ENCODE results near the gene NPPA.

Gene NPPA

GRCh38 chr1:11860587-11860986, 13.0 kb upstream of the NPPA start:
- H3K9me3 ChIP-seq (ENCODE audit: control insufficient read depth, insufficient read depth, low read length), result no peaks in the 10 kb centered on the region
- no peak overlapping the region for H3K9ac ChIP-seq (ENCODE audit: low read depth, low read length)
- H3K36me3 ChIP-seq (ENCODE audit: insufficient read depth, low read length), result no peaks in the 10 kb centered on the region
- H3K4me1 ChIP-seq (ENCODE audit: insufficient read depth, low read length), result no peaks in the 10 kb centered on the region

- Histone ChIP-seq H3K36me3 (ENCODE audit: insufficient read depth, low read length) (no peaks in the 10 kb centered on the region), H3K9me3 (ENCODE audit: control insufficient read depth, insufficient read depth, low read length) (no peaks in the 10 kb centered on the region), H3K9ac (ENCODE audit: low read depth, low read length) (no peak overlapping the region), H3K4me1 (ENCODE audit: insufficient read depth, low read length) (no peaks in the 10 kb centered on the region)
Observed at GRCh38 chr1:11860083-11860482, 12.5 kb upstream of the NPPA start.

GRCh38 chr1:11858968-11859871, 11.6 kb upstream of the NPPA start:
- Histone ChIP-seq H3K9me3 (ENCODE audit: control insufficient read depth, insufficient read depth, low read length) (no peaks in the 10 kb centered on the region), H3K4me1 (ENCODE audit: insufficient read depth, low read length) (no peaks in the 10 kb centered on the region), H3K9ac (ENCODE audit: low read depth, low read length) (peak overlapping the region; percentile 19; the same call in 1 of the 2 replicates), H3K36me3 (ENCODE audit: insufficient read depth, low read length) (no peaks in the 10 kb centered on the region)

GRCh38 chr1:11858613-11858967, 11.0 kb upstream of the NPPA start, which contains the start of gene NPPB:
Gene NPPB (minus strand): TSS chr1:11858945. CDS start chr1:11858833, 112 bp downstream.
- Histone ChIP-seq H3K9me3 (ENCODE audit: control insufficient read depth, insufficient read depth, low read length) (no peaks in the 10 kb centered on the region), H3K9ac (ENCODE audit: low read depth, low read length) (peak within 1 kb of the TSS; percentile 19; the same call in 1 of the 2 replicates), H3K4me1 (ENCODE audit: insufficient read depth, low read length) (no peaks in the 10 kb centered on the region), H3K36me3 (ENCODE audit: insufficient read depth, low read length) (no peaks in the 10 kb centered on the region)

GRCh38 chr1:11858158-11858557, 10.6 kb upstream of the NPPA start:
- Histone ChIP-seq H3K9ac (ENCODE audit: low read depth, low read length) (0 out of 2 replicates have a peak overlapping the region, but pooled peaks have one; percentile 2), H3K36me3 (ENCODE audit: insufficient read depth, low read length) (no peaks in the 10 kb centered on the region), H3K4me1 (ENCODE audit: insufficient read depth, low read length) (no peaks in the 10 kb centered on the region), H3K9me3 (ENCODE audit: control insufficient read depth, insufficient read depth, low read length) (no peaks in the 10 kb centered on the region)

DNA sequence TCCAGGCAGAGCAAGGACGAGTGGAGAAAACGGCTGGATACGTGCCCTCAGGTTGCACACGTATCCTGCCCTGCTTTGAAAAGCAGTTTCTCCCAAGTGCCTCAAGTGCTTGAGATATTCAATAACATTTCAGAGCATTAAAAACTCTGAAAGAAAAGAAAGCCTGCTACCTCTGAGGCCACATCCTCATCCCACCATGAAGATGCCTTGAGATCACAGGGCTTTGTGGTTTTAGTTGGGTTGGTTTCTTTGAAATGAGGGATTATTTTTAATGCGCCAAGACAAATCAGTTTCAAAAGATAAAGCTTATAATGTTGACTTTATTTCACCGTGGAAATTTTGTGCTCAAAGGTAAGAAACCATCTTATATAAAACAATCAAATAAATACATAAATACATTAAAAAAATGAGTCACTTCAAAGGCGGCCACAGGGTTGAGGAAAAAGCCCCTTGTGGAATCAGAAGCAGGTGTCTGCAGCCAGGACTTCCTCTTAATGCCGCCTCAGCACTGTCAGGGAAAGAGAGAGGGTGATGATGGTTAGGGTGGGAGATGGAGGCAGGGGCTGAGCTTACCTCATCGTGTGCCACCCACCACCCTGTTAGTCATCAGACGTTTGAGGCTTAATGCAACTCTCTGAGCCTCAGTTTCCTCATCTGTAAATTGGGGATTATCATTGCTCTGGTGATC, 9.7 kb upstream of the NPPA start:
- Histone ChIP-seq H3K36me3 (ENCODE audit: insufficient read depth, low read length) (no peaks in the 10 kb centered on the region), H3K9ac (ENCODE audit: low read depth, low read length) (no peak overlapping the region), H3K9me3 (ENCODE audit: control insufficient read depth, insufficient read depth, low read length) (no peaks in the 10 kb centered on the region), H3K4me1 (ENCODE audit: insufficient read depth, low read length) (no peaks in the 10 kb centered on the region)

DNA sequence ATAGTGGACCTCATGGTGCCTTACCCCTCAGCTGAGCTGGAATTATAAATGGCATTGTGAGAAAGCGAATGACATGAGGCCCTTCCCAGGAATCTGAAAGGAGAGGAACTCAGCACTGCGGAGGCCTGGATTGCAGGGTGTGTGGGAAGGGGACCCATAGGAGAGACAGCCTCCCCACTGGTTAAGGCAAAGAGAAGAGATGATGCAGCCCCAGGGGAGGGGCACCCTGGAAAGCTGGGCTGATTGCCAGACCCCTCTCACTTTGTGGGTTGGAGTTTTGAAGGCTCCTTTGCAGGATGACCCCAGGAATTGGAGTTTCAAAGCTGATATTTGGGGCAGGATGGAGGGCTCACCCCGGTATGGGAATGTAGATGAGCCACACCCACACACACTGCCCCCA, 9.1 kb upstream of the NPPA start:
- no peaks in the 10 kb centered on the region for H3K36me3 ChIP-seq (ENCODE audit: insufficient read depth, low read length)
- H3K9me3 ChIP-seq (ENCODE audit: control insufficient read depth, insufficient read depth, low read length), result no peaks in the 10 kb centered on the region
- no peaks in the 10 kb centered on the region for H3K4me1 ChIP-seq (ENCODE audit: insufficient read depth, low read length)
- no peak overlapping the region for H3K9ac ChIP-seq (ENCODE audit: low read depth, low read length)

DNA sequence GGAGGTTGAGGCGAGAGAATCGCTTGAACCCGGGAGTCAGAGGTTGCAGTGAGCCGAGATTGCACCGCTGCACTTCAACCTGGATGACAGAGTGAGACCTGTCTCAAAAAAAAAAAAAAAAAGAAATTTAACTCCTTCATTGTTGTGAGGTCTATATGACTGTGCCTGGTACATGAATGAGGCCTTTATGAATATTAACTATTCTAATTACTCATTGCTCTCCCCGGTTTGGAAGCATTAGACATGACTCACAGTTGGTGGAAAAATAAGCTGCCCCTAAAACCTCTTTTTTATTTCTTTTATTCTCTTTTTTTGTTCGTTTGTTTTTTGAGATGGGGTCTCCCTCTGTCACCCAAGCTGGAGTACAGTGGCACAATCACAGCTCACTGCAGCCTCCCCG, 7.8 kb upstream of the NPPA start:
- no peaks in the 10 kb centered on the region for H3K9me3 ChIP-seq (ENCODE audit: control insufficient read depth, insufficient read depth, low read length)

DNA sequence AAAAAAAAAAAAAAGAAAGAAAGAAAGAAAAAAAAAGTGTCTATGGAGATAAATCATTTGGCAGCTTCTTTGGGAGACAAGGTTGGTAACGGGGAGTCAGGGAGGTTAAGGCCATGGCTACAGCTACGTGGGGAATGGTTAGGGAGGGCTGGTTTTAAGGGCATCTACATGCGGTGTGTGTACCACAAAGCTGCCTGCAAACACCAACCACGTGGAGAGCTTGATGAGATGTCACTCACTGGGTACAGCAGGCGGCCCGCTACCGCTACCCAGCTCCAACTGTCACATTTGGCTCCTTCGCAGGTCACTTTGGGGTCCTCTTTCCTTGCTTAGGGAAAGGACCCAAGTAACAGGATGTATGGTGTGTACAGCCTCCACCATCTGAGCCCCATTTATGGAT, 6.9 kb upstream of the NPPA start:
- no peaks in the 10 kb centered on the region for H3K9me3 ChIP-seq (ENCODE audit: control insufficient read depth, insufficient read depth, low read length)
- H3K9ac ChIP-seq (ENCODE audit: low read depth, low read length), result no peak overlapping the region
- no peaks in the 10 kb centered on the region for H3K4me1 ChIP-seq (ENCODE audit: insufficient read depth, low read length)
- H3K36me3 ChIP-seq (ENCODE audit: insufficient read depth, low read length), result no peaks in the 10 kb centered on the region

More for the DNA sequence above, 7.8 kb upstream of the NPPA start:
- H3K4me1 ChIP-seq (ENCODE audit: insufficient read depth, low read length), result no peaks in the 10 kb centered on the region
- H3K36me3 ChIP-seq (ENCODE audit: insufficient read depth, low read length), result no peaks in the 10 kb centered on the region
- no peak overlapping the region for H3K9ac ChIP-seq (ENCODE audit: low read depth, low read length)

DNA sequence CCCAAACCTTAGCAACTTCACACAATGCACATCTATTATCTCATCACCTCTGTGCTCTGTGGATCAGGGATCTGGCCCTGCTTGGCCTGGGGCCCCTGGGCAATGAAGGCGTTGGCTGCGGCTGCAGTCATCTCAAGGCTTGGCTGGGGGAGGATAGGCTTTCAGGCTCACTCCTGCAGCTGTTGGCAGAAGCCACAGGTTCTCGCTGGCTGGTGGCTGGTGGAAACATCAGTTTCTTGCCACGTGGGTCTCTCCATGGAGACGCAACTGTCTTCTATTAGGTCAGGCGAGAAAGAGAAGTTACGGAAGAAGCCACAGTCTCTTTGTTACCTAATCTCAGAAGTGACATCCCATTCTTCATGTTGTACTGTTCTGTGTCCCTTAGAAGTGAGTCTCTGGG, 3.6 kb upstream of the NPPA start:
- Histone ChIP-seq H3K36me3 (ENCODE audit: insufficient read depth, low read length) (no peaks in the 10 kb centered on the region), H3K9ac (ENCODE audit: low read depth, low read length) (no peak overlapping the region), H3K4me1 (ENCODE audit: insufficient read depth, low read length) (no peaks in the 10 kb centered on the region), H3K9me3 (ENCODE audit: control insufficient read depth, insufficient read depth, low read length) (no peaks in the 10 kb centered on the region)

DNA sequence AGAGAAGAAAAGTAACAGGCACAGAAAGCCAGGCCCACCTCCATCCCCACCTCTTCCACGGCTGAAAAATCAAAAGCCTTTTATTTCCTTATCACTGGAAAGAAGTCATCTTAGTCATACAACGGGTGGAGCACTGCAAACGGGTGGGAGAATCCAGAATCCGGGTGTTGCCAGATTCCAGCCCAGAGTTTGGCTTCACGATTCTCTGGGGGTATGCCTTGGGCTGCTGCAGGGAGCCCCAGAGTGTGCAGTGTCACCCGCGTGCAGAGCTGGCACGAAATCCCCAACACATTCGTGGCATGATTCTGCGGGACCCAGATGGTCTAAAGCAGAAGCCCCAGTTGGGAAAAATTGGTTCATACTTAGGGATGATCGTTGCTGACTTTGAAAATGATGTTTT, 2.6 kb upstream of the NPPA start:
- Histone ChIP-seq H3K9ac (ENCODE audit: low read depth, low read length) (no peak overlapping the region), H3K4me1 (ENCODE audit: insufficient read depth, low read length) (no peaks in the 10 kb centered on the region), H3K36me3 (ENCODE audit: insufficient read depth, low read length) (no peaks in the 10 kb centered on the region), H3K9me3 (ENCODE audit: control insufficient read depth, insufficient read depth, low read length) (no peaks in the 10 kb centered on the region)

DNA sequence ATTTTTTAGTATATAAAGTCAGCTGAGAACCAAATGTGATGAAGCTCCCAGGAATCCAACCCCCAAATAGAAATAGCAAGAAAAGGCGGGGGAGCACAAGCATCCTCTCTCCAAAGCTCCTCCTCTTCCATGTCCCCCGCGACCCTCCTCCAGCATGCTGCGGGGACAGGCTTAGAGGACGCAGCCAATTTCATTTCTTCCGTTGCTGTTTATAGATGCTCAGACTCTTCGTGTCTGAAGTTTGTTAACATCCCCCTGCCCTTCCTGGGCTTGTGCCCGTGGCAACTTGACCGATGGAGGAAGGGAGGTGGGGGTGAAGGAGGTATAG, 754 bp upstream of the NPPA start:
- Histone ChIP-seq H3K4me1 (ENCODE audit: insufficient read depth, low read length) (no peaks in the 10 kb centered on the region), H3K9ac (ENCODE audit: low read depth, low read length) (no peak overlapping the region), H3K36me3 (ENCODE audit: insufficient read depth, low read length) (no peaks in the 10 kb centered on the region; the same call in 1 of the 2 replicates), H3K9me3 (ENCODE audit: control insufficient read depth, insufficient read depth, low read length) (no peaks in the 10 kb centered on the region)

DNA sequence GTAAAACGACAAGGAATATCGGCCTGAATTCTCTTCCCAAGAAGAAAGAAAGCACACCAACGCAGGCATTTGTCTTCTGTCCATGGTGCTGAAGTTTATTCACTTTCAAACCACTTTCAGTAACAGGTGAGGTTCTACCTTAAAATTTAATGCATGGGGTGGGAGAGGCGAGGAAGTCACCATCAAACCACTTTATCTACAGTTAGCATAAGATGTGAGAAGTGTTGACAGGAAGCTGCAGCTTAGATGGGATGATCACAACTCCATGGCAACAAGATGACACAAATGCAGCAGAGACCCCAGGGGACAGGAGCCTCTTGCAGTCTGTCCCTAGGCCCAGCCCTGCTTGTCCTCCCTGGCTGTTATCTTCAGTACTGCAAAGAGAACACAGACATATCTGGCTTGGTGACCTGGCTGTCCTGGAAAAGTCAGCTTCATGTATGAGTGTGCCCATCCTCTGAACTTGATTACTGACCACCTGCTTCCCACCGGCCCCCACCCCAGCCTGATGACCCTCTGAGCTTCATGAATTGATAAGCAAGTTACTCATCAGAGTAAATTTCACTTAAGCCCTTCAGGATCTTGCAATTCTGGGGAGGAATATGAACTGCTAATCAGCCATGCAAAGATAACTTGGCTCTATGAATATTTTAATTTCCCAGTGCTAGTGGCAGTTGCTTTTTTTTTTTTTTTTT, 1.8 kb downstream of the NPPA start:
- H3K9me3 ChIP-seq (ENCODE audit: control insufficient read depth, insufficient read depth, low read length), result no peaks in the 10 kb centered on the region
- peaks cover 17% of the 10 kb centered on the region; the same call in 1 of the 2 replicates for H3K36me3 ChIP-seq (ENCODE audit: insufficient read depth, low read length)
- H3K4me1 ChIP-seq (ENCODE audit: insufficient read depth, low read length), result no peaks in the 10 kb centered on the region
- no peak overlapping the region for H3K9ac ChIP-seq (ENCODE audit: low read depth, low read length)

- Histone ChIP-seq H3K9me3 (ENCODE audit: control insufficient read depth, insufficient read depth, low read length) (no peaks in the 10 kb centered on the region), H3K36me3 (ENCODE audit: insufficient read depth, low read length) (peaks cover 35% of the 10 kb centered on the region; the same call in 1 of the 2 replicates), H3K4me1 (ENCODE audit: insufficient read depth, low read length) (no peaks in the 10 kb centered on the region), H3K9ac (ENCODE audit: low read depth, low read length) (no peak overlapping the region)
Observed at GRCh38 chr1:11842154-11843041, 5.2 kb downstream of the NPPA start.

All from ES-I3 (cell line).